BLaER1 treated with 17β-estradiol and CSF1 and Interleukin-3, amounts not matched to agents 10 nM and 100 nM (cell line): Measurements from ENCODE around the gene ERN2.
A peak's percentile ranks its signal among the peaks of the same experiment; 100 is the strongest.
"Not testable (repeated sequence)": the region's sequence is repeated elsewhere in the genome, so short reads cannot be mapped to it uniquely, and the experiment has no call there.

Source experiments
- H3K27ac ChIP-seq, 11 experiments: shearing (Covaris generic); formaldehyde crosslinking; 2 replicates each; pipeline ENCODE4 v1.8.1; 2022
- H3K27me3 ChIP-seq, 11 experiments: shearing (Covaris generic); formaldehyde crosslinking; 2 replicates each; pipeline ENCODE4 v1.8.1; 2022
- H3K36me3 ChIP-seq, 11 experiments: shearing (Covaris generic); formaldehyde crosslinking; 2 replicates each; pipeline ENCODE4 v1.8.1; 2022
- H3K4me1 ChIP-seq, 10 experiments: shearing (Covaris generic); formaldehyde crosslinking; 2 replicates each; pipeline ENCODE4 v1.8.1; 2022
- H3K4me2 ChIP-seq, 11 experiments: shearing (Covaris generic); formaldehyde crosslinking; 2 replicates each; pipeline ENCODE4 v1.8.1; 2022
- H3K4me3 ChIP-seq, 10 experiments: shearing (Covaris generic); formaldehyde crosslinking; 2 replicates each; pipeline ENCODE4 v1.8.1; 2022
- H3K9ac ChIP-seq, 11 experiments: shearing (Covaris generic); formaldehyde crosslinking; 2 replicates each; pipeline ENCODE4 v1.8.1; 2022
- H3K9me3 ChIP-seq, 11 experiments: shearing (Covaris generic); formaldehyde crosslinking; replicated peaks in 1 of 11; 2 replicates each; pipeline ENCODE4 v1.8.1; 2022
- H4K20me1 ChIP-seq, 11 experiments: shearing (Covaris generic); formaldehyde crosslinking; 2 replicates each; pipeline ENCODE4 v1.8.1; 2022
- Cebpa-rat ChIP-seq, 11 experiments: shearing (Covaris generic); IDR thresholded peaks; 2 replicates each; pipeline ENCODE4 v1.8.1; 2022

ERN2 gene

DNA sequence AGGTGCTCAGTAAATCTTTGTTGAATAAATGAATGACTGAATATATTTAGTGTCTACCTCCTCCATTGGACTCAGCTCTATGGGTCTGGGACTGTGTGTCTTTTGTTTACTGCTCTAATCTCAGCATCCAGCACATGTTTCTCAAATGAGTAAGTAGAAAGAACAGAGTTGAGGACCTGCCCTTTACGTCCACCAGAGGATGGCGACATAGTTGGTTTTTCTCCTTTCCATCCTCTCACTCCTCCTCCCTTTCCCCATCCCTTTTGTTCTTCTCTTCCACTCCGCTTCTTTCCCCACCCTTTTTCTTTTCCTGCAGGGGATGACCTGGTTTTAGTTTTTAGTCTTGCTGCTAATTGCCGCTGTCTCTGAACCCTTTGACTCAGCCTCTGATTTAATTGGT, 29.7 kb upstream of the ERN2 start:
- H3K4me2 ChIP-seq: no peak overlapping the region
- H3K4me3 ChIP-seq: no peak overlapping the region
- no peak overlapping the region for H3K9ac ChIP-seq
- no peaks in the 10 kb centered on the region for H3K36me3 ChIP-seq
- peaks cover 0 to 5% (median 0%) of the 10 kb centered on the region in 11 experiments; a peak in 2 of 22 replicates for H3K9me3 ChIP-seq
- H4K20me1 ChIP-seq: no peaks in the 10 kb centered on the region
- TF ChIP-seq Cebpa-rat (IDR thresholded peaks at IDR 0.05): no peak
- no peak overlapping the region for H3K27ac ChIP-seq
- no peaks in the 10 kb centered on the region for H3K27me3 ChIP-seq
- no peaks in the 10 kb centered on the region for H3K4me1 ChIP-seq

DNA sequence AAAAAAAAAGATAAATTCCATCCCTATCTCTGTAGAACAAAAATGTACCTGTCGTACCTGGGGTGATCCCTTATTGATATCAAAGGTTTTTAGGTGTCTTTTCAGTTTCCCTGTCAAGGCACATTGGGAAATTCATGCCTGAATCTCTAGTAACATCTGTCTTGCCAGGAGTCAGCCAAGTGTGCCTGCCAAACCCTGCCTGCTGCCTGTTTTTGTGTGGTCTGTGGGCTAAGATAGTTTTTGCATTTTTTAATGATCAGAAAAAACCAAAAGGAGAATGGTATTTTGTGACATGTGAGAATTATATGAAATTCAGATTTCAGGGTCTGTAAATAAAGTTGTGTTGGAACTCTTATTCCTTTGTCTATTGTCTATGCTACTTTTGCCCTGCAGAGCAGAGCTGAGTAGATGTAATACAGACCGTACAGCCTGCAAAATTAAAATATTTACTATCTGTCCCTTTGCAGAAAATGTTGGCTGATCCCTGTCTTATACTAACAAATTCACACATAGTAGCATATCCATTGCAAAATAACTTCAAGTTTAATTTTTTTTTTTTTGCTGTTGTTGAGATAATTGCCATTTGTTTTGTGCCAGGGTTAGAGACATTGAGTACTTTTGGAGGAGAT, 28.8 kb upstream of the ERN2 start:
- Histone ChIP-seq H3K27ac (no peak overlapping the region), H3K4me2 (no peak overlapping the region), H3K36me3 (no peaks in the 10 kb centered on the region), H3K9ac (no peak overlapping the region), H3K4me1 (no peaks in the 10 kb centered on the region), H3K27me3 (no peaks in the 10 kb centered on the region), H4K20me1 (no peaks in the 10 kb centered on the region), H3K9me3 (peaks cover 0 to 5% (median 0%) of the 10 kb centered on the region in 11 experiments; a peak in 2 of 22 replicates), H3K4me3 (no peak overlapping the region)
- no peak for TF ChIP-seq Cebpa-rat (IDR thresholded peaks at IDR 0.05)

DNA sequence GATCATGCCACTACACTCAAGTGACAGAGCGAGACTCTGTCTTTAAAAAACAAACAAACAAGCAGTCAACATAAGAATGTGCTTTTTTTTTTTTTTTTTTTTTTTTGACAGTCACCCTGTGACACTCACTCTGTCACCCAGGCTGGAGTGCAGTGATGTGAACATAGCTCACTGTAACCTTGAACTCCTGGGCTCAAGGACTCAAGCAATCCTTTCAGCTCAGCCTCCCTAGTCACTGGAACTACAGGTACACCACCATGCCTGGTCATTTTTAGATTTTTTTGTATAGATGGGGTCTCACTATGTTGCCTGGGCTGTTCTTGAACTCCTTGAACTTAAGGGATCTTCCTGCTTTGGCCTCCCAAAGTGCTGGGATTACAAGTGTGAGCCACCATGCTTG, 26.5 kb upstream of the ERN2 start:
- no peaks in the 10 kb centered on the region for H3K9me3 ChIP-seq
- H3K27me3 ChIP-seq: no peaks in the 10 kb centered on the region
- no peak overlapping the region for H3K9ac ChIP-seq

DNA sequence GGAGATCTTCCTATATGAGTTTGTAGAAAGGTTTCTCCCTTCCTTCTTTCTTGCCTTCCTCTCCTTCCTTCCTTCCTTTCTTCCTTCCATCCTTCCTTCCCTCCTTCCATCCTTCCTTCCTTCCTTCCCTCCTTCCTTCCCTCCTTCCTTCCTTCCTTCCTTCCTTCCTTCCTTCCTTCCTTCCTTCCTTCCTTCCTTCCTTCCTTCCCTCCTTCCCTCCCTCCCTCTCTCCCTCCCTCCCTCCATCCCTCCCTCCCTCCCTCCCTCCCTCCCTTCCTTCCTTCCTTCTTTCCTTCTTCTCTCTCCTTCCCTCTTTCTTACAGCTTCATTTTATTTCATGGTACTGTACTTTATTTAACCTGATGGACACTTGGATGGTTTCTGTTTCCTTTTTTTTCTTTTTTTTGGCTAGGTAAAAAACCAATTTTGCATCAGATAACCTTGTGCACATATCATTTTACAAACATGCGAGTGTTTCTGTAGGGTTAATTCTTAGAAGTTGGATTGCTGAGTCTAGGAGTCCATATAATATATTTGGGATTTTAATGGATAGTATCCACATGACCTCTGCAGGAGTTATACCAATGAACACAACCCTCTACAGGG, 24.5 kb upstream of the ERN2 start:
- H3K36me3 ChIP-seq, H3K9ac ChIP-seq, H3K4me2 ChIP-seq, H3K4me3 ChIP-seq, H3K9me3 ChIP-seq, H4K20me1 ChIP-seq, H3K27me3 ChIP-seq, H3K27ac ChIP-seq, H3K4me1 ChIP-seq: not testable (repeated sequence)

More for the DNA sequence above, 26.5 kb upstream of the ERN2 start:
- no peak overlapping the region for H3K4me3 ChIP-seq
- H4K20me1 ChIP-seq: no peaks in the 10 kb centered on the region
- H3K27ac ChIP-seq: no peak overlapping the region
- H3K36me3 ChIP-seq: no peaks in the 10 kb centered on the region
- 0 out of 20 replicates have a peak, but pooled peaks cover 0 to 3% (median 0%) of the 10 kb centered on the region in 10 experiments for H3K4me1 ChIP-seq
- no peak for TF ChIP-seq Cebpa-rat (IDR thresholded peaks at IDR 0.05)
- no peak overlapping the region for H3K4me2 ChIP-seq

DNA sequence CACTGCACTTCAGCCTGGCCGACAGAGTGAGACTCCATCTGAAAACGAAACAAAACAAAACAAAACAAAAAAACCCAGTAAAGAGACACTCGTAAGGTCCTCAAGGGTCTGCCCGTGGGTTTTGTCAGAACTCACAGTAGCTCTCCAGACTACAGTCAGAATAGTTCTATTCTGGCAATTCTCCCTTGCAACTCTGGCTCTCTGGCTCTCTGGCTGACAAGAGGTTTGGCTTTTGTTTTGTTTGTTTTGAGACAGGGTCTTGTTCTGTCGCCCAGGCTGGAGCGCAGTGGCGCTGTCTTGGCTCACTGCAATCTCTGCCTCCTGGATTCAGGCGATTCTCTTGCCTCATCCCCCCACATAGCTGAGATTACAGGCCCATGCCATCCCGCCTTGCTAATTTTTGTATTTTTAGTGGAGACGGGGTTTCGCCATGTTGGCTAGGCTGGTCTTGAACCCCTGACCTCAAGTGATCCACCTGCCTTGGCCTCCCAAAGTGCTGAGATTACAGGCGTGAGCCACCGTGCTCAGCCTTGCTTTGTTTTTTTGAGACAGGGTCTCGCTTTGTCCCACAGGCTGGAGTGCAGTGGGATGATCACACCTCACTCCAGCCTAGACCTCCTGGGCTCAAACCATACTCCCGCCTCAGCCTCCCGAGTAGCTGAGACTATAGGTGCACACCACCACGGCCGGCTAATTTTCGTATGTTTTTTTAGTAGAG, 21.3 kb upstream of the ERN2 start:
- H3K4me1 ChIP-seq: 0 out of 20 replicates have a peak, but pooled peaks cover 0 to 3% (median 0%) of the 10 kb centered on the region in 10 experiments
- no peaks in the 10 kb centered on the region for H3K36me3 ChIP-seq
- no peaks in the 10 kb centered on the region for H3K27me3 ChIP-seq
- peak overlapping the region in 1 of 11 experiments; percentile 21; a peak in 1 of 22 replicates for H3K4me2 ChIP-seq
- H3K9ac ChIP-seq: 0 out of 22 replicates have a peak overlapping the region, but pooled peaks of 1 of the 11 experiments have one; percentile 48
- no peak overlapping the region for H3K4me3 ChIP-seq
- no peak for TF ChIP-seq Cebpa-rat (IDR thresholded peaks at IDR 0.05)
- H3K27ac ChIP-seq: peak overlapping the region in 1 of 11 experiments; percentile 23; a peak in 1 of 22 replicates
- no peaks in the 10 kb centered on the region for H4K20me1 ChIP-seq
- no peaks in the 10 kb centered on the region for H3K9me3 ChIP-seq

DNA sequence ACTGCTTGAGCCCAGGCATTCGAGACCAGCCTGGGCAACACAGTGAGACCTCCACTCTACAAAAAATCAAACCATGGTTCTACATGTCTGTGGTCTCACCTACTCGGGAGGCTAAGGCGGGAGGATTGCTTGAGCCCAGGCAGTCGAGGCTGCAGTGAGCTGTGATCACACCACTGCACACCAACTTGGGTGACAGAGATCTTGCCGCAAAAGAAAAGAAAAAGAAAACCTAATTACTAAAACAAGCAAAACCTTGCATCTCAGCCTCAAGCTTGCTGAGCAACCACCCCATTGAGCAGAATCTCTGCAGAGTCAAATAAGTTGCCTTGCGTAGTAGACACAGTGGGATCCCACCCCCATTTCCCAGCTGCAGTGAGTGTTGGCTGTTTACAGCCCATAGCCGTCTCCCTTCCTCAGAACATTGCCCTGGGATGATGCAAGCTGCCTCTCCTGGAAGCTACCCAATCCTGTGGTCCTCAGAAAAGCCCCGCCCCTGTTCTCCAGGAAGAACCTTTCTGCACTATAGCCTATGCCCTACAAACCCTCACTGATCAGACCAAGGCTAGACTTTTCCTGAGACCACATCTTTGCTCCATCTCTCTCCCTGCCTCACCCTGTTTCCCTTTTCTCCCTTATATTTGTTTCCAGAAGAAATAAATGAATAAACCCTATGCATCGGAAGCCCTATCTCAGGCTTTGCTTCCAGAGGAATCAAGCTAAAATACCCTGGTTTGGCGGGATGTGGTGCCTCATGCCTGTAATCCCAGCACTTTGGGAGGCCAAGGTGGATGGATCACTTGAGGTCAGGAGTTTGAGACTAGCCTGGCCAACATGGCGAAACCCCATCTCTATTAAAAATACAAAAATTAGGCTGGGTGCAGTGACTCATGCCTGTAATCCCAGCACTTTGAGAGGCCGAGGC, 16.7 kb upstream of the ERN2 start:
- Histone ChIP-seq H3K9me3 (no peaks in the 10 kb centered on the region), H3K36me3 (no peaks in the 10 kb centered on the region), H3K4me3 (no peak overlapping the region), H3K4me2 (peak overlapping the region in 1 of 11 experiments; percentile 42; a peak in 2 of 22 replicates), H3K4me1 (0 out of 20 replicates have a peak, but pooled peaks cover 0 to 3% (median 0%) of the 10 kb centered on the region in 10 experiments), H3K27me3 (no peaks in the 10 kb centered on the region), H3K9ac (no peak overlapping the region), H4K20me1 (no peaks in the 10 kb centered on the region), H3K27ac (no peak overlapping the region)
- TF ChIP-seq Cebpa-rat (IDR thresholded peaks at IDR 0.05): no peak

DNA sequence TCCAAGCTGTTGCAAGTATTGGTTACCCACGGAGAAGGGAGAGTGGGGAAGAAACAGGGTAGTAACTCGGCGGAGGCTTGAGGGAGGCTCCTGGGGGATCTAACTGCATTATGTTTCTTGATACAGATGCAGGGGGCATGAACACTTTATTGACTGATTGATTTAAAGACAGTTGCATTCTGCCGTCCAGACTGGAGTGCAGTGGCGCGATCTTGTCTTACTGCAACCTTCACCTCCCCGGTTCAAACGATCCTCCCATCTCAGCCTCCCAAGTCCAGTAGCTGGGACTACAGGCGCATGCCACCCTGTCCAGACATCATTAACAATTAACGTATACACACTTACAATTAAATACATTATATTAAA, 15.1 kb upstream of the ERN2 start:
- Histone ChIP-seq H3K4me3 (no peak overlapping the region), H3K9ac (no peak overlapping the region), H3K36me3 (no peaks in the 10 kb centered on the region), H3K4me1 (0 out of 20 replicates have a peak, but pooled peaks cover 0 to 3% (median 0%) of the 10 kb centered on the region in 10 experiments), H3K27me3 (no peaks in the 10 kb centered on the region), H3K9me3 (peaks cover 6 to 8% (median 7%) of the 10 kb centered on the region in 11 experiments; a peak in 21 of 22 replicates), H3K27ac (no peak overlapping the region), H4K20me1 (no peaks in the 10 kb centered on the region), H3K4me2 (peak overlapping the region in 1 of 11 experiments; percentile 15; a peak in 3 of 22 replicates)
- no peak for TF ChIP-seq Cebpa-rat (IDR thresholded peaks at IDR 0.05)

DNA sequence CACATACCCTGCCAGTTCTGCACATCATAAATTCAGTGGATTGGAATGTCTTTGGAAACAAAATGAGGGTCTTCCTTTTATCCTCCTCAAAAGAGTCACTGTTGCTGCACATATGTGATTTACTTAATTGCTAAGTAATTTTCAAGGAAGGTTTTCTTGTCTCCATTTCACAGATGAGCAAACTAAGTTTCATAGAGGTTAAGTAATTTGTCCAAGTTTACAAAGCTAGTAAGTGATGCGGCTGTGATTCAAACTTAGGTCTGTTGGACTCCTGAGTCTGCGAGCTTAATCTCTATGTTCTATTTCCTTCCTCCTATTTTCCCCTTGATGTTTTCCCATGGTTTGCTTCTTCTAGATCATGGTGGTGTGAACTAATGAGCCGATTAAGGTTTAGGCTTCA, 13.7 kb upstream of the ERN2 start:
- no peak for TF ChIP-seq Cebpa-rat (IDR thresholded peaks at IDR 0.05)
- 0 out of 20 replicates have a peak, but pooled peaks cover 0 to 3% (median 0%) of the 10 kb centered on the region in 10 experiments for H3K4me1 ChIP-seq
- peaks cover 14 to 22% (median 18%) of the 10 kb centered on the region in 11 experiments for H3K9me3 ChIP-seq
- H3K4me3 ChIP-seq: no peak overlapping the region
- no peak overlapping the region for H3K27ac ChIP-seq
- H3K27me3 ChIP-seq: no peaks in the 10 kb centered on the region
- H4K20me1 ChIP-seq: no peaks in the 10 kb centered on the region
- H3K9ac ChIP-seq: no peak overlapping the region
- no peak overlapping the region for H3K4me2 ChIP-seq
- H3K36me3 ChIP-seq: no peaks in the 10 kb centered on the region
